ENCODE measurements around the gene STK39.

STK39 gene

DNA sequence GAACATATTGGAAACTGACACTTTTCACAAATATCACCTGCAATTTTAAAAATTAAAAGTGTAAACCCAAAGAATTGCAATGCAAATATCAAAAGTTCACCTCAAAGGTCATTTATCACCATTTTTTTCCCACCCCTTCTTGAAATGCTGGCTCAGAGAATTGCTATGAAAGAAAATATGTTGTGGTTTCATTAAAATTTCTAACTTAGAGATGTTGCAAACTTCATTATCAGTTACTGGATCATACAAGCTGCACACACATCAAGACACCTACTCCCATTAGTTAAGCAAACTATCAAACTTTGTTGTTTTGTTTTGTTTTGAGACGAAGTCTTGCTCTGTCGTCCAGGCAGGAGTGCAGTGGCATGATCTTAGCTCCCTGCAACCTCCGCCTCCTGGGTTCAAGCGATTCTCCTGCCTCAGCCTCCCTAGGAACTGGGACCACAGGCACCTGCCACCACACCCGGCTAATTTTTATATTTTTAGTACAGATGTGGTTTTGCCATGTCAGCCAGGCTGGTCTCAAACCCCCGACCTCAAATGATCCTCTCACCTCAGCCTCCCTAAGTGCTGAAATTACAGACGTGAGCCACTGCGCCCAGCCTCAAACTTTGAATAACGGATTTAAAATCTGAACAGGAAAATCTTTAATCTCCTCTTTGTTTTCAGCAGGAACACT lies 37.0 kb downstream of the STK39 start:
- H3K36me3 ChIP-seq (ENCODE audit: control insufficient read depth, insufficient read depth, low read length), result no peaks in the 10 kb centered on the region
- H3K4me1 ChIP-seq, result peaks cover 12% of the 10 kb centered on the region
- TF ChIP-seq, protein P1, sequence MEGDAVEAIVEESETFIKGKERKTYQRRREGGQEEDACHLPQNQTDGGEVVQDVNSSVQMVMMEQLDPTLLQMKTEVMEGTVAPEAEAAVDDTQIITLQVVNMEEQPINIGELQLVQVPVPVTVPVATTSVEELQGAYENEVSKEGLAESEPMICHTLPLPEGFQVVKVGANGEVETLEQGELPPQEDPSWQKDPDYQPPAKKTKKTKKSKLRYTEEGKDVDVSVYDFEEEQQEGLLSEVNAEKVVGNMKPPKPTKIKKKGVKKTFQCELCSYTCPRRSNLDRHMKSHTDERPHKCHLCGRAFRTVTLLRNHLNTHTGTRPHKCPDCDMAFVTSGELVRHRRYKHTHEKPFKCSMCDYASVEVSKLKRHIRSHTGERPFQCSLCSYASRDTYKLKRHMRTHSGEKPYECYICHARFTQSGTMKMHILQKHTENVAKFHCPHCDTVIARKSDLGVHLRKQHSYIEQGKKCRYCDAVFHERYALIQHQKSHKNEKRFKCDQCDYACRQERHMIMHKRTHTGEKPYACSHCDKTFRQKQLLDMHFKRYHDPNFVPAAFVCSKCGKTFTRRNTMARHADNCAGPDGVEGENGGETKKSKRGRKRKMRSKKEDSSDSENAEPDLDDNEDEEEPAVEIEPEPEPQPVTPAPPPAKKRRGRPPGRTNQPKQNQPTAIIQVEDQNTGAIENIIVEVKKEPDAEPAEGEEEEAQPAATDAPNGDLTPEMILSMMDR (IDR thresholded peaks at IDR 0.05), result no peak
- peaks cover 25% of the 10 kb centered on the region for H3K79me2 ChIP-seq
- no peak overlapping the region for H3K4me3 ChIP-seq (ENCODE audit: low read depth, low read length)
- no peak overlapping the region for H3K27ac ChIP-seq
- H2AFZ ChIP-seq, result no peak overlapping the region
- H3K9me3 ChIP-seq (ENCODE audit: control insufficient read depth, low read length), result no peaks in the 10 kb centered on the region
- H3K9ac ChIP-seq, result no peak overlapping the region
- no peak overlapping the region for H3K4me2 ChIP-seq (ENCODE audit: low read length)
- H3K27me3 ChIP-seq (ENCODE audit: control insufficient read depth, insufficient read depth, low read length), result no peaks in the 10 kb centered on the region

DNA sequence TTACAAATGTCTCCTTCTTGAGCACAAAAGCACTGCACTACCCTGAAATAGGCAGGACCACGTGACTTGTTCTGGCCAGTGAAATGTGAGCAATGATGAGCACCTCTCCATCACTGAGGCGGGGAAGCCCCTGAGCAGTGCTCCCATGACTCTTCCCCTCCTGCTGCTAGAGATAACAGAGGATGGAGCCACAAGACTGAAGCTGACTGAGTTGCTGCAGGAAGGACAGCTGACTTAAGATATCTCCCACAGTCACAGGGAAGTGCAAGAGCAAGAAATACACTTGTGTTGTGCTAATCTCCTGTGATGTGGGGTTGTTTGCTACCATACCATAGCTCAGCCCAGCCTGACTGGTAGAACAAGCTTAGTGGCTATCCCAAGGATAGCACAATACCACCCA lies 38.7 kb downstream of the STK39 start:
- H3K27ac ChIP-seq, result no peak overlapping the region
- H3K36me3 ChIP-seq (ENCODE audit: control insufficient read depth, insufficient read depth, low read length), result no peaks in the 10 kb centered on the region
- TF ChIP-seq, protein P1 (IDR thresholded peaks at IDR 0.05), result no peak
- H2AFZ ChIP-seq, result no peak overlapping the region
- H3K9me3 ChIP-seq (ENCODE audit: control insufficient read depth, low read length), result no peaks in the 10 kb centered on the region
- H3K4me2 ChIP-seq (ENCODE audit: low read length), result no peak overlapping the region
- H3K4me1 ChIP-seq, result peaks cover 12% of the 10 kb centered on the region
- no peaks in the 10 kb centered on the region for H3K27me3 ChIP-seq (ENCODE audit: control insufficient read depth, insufficient read depth, low read length)
- no peak overlapping the region for H3K9ac ChIP-seq
- H3K79me2 ChIP-seq, result peaks cover 22% of the 10 kb centered on the region
- H3K4me3 ChIP-seq (ENCODE audit: low read depth, low read length), result no peak overlapping the region

DNA sequence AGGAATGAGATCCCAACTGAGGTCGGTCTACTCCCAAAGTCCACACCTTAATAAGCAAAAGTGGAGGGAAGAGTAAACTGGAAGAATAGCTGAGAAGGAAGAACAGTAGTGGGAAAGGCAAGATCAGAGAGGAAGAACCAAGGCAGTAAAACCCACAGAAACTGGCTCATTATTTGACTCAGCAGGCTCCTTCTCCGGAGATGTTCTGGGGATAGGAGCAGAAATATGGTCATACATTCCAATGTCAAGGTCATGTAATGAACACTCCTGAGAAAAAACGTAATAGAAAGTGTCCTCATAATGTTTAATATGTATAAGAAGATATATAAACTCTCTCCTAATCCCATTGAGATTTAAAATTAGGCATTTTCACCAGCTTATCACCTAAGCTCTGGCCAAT lies 39.5 kb downstream of the STK39 start:
- H3K36me3 ChIP-seq (ENCODE audit: control insufficient read depth, insufficient read depth, low read length), result no peaks in the 10 kb centered on the region
- TF ChIP-seq, protein P1 (IDR thresholded peaks at IDR 0.05), result no peak
- H3K27ac ChIP-seq, result no peak overlapping the region
- H3K4me2 ChIP-seq (ENCODE audit: low read length), result no peak overlapping the region
- H3K9ac ChIP-seq, result no peak overlapping the region
- H3K4me3 ChIP-seq (ENCODE audit: low read depth, low read length), result no peak overlapping the region
- peaks cover 9% of the 10 kb centered on the region for H3K4me1 ChIP-seq
- H3K27me3 ChIP-seq (ENCODE audit: control insufficient read depth, insufficient read depth, low read length), result no peaks in the 10 kb centered on the region
- H3K79me2 ChIP-seq, result peaks cover 19% of the 10 kb centered on the region
- H3K9me3 ChIP-seq (ENCODE audit: control insufficient read depth, low read length), result no peaks in the 10 kb centered on the region
- H2AFZ ChIP-seq, result no peak overlapping the region

GRCh38 chr2:168203762-168204693 lies 43.4 kb downstream of the STK39 start:
- Histone ChIP-seq H2AFZ (no peak overlapping the region), H3K9me3 (ENCODE audit: control insufficient read depth, low read length) (no peaks in the 10 kb centered on the region), H3K9ac (no peak overlapping the region), H3K4me2 (ENCODE audit: low read length) (no peak overlapping the region), H3K4me3 (ENCODE audit: low read depth, low read length) (no peak overlapping the region), H3K36me3 (ENCODE audit: control insufficient read depth, insufficient read depth, low read length) (no peaks in the 10 kb centered on the region), H3K4me1 (peaks cover 4% of the 10 kb centered on the region), H3K27me3 (ENCODE audit: control insufficient read depth, insufficient read depth, low read length) (no peaks in the 10 kb centered on the region), H3K79me2 (peaks cover 6% of the 10 kb centered on the region), H3K27ac (no peak overlapping the region)
- TF ChIP-seq, protein P1 (IDR thresholded peaks at IDR 0.05), result no peak

Data from parathyroid adenoma (tissue), 2 donors.